ENCODE data around the gene MOXD1.
"Not testable (repeated sequence)": the region's sequence is repeated elsewhere in the genome, so short reads cannot be mapped to it uniquely, and the experiment has no call there.

MOXD1 gene

DNA sequence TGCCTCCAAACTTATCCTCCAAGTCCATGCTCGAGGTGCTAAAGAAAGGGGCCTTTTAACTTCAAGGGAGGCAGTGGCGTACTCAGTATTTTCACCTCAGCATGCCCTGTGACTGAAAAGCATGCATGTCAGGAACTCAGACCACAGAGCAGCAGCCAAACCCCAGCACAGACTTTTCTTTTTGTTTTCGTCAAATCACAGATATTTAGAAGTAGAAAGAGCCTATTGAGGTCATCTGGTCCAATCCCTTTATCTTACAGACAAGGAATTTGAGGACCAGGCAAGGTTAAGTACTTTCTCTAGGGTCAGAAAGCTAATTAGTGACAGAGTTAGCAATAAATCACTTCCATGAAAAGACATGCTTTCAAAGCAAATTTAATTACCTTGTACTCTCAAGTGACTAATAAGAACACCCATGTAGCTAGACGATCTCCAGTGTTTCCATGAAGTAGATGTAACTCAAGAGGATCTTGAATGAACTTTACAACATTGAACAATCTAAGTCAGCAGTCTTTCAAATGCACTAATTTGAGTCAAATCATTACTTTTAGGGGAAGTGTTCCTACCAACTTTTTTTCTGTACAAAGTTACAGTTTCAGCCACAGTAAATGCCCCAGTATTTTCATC is 35.9 kb downstream of the MOXD1 start:
- no peak overlapping the region for H3K9ac ChIP-seq (ENCODE audit: low read length)
- no peak overlapping the region for H3K4me3 ChIP-seq (ENCODE audit: low read length)
- no peaks in the 10 kb centered on the region for H3K4me1 ChIP-seq (ENCODE audit: control insufficient read depth, low read depth, low read length)
- no peaks in the 10 kb centered on the region for H3K36me3 ChIP-seq (ENCODE audit: control insufficient read depth, low read depth, low read length)
- no peaks in the 10 kb centered on the region for H3K9me3 ChIP-seq (ENCODE audit: control insufficient read depth, low read depth, low read length)
- H3K27ac ChIP-seq (ENCODE audit: low read length): no peak overlapping the region
- no peaks in the 10 kb centered on the region for H3K27me3 ChIP-seq (ENCODE audit: control insufficient read depth, insufficient read depth, low read length)

DNA sequence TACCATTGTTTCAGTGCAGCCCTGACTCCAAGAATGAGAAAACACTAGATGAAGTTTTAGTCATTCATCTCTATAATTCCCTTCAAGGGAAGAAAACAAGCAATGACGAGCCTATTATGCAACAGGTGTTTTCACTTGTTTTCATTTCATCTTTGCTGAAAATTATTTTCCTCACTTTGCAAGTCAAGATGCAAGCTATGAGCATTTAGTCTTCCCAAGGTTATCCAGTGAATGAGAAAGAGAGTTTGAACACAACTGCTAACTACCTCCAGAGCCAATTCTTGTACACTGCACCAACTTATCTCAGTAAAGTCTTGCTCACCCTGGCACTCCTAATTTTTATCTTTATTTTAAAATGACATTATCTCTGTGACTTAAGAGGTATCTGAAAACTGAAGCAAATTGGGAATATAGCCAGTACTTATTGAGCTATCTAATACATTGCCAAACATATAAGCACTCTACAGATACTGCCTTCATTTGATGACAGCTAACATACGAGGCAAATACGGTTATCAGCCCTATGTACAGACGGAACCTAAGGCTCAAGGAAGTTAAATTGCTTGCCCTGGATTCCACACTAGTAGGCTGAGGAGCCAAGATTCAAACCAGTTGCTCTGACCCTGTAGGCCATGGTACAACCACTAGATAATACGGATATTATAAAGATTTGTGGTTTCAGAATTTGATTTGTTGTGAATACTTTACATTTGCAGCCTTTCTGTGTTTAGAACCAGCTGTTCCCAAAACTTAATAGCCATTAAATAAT is 36.8 kb downstream of the MOXD1 start:
- no peaks in the 10 kb centered on the region for H3K4me1 ChIP-seq (ENCODE audit: control insufficient read depth, low read depth, low read length)
- H3K9me3 ChIP-seq (ENCODE audit: control insufficient read depth, low read depth, low read length): no peaks in the 10 kb centered on the region
- H3K36me3 ChIP-seq (ENCODE audit: control insufficient read depth, low read depth, low read length): no peaks in the 10 kb centered on the region
- H3K27ac ChIP-seq (ENCODE audit: low read length): no peak overlapping the region
- no peak overlapping the region for H3K9ac ChIP-seq (ENCODE audit: low read length)
- H3K4me3 ChIP-seq (ENCODE audit: low read length): no peak overlapping the region
- no peaks in the 10 kb centered on the region for H3K27me3 ChIP-seq (ENCODE audit: control insufficient read depth, insufficient read depth, low read length)

DNA sequence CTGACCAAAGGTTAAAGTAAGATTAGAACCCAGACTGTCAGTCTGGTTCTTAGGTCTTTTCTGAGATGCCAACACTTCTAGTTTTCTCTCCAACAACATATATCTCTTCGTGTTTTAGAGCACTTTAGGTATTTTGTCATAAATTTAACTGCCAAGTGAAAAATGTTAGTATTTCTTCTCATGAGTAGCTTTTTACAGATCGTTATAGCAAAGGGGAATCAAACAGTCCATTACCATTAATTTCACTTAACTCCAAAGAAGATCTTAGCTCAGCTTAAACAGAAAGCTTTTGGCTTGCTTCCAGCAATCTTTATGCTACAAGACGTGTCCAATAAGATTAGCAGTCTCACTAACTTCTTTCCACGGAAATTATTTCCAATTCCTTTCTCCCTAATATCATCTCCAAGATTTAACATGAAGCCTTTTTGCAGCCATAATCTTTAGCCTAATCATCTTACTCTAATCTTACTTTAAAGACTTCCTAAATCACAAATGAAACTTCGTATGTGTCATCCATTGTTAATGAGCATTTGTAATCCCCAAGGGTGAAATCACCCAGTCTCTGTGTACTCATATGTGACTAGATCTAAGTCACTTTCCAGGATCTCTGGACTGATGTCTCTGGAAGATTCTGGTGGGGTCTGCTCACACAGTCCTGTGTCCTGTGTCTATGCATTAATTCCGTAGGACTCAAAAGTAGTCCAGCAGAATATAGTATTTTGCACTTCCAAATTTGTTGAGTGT is 38.7 kb downstream of the MOXD1 start:
- no peaks in the 10 kb centered on the region for H3K27me3 ChIP-seq (ENCODE audit: control insufficient read depth, insufficient read depth, low read length)
- no peak overlapping the region for H3K4me3 ChIP-seq (ENCODE audit: low read length)
- no peak overlapping the region for H3K9ac ChIP-seq (ENCODE audit: low read length)
- no peaks in the 10 kb centered on the region for H3K36me3 ChIP-seq (ENCODE audit: control insufficient read depth, low read depth, low read length)
- H3K27ac ChIP-seq (ENCODE audit: low read length): no peak overlapping the region
- H3K4me1 ChIP-seq (ENCODE audit: control insufficient read depth, low read depth, low read length): no peaks in the 10 kb centered on the region
- no peaks in the 10 kb centered on the region for H3K9me3 ChIP-seq (ENCODE audit: control insufficient read depth, low read depth, low read length)

DNA sequence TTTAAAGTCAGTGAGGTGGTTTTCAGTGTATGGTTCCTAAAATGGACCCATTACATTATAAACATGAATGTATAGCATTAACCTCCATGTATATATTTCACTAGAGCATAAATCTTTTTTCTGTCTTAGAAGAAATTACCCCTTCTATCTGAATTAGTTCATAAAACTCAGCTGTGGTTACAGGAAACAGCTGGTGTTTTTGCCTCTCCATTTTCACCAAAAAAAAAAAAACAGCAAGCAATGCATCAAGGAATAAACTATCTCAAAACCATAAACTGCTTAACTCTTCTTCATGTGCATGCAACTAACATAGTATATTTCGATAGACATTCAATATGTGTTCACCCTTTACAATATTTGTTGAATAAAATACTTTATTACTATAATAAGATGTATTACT is 40.2 kb downstream of the MOXD1 start:
- no peaks in the 10 kb centered on the region for H3K27me3 ChIP-seq (ENCODE audit: control insufficient read depth, insufficient read depth, low read length)
- H3K4me3 ChIP-seq (ENCODE audit: low read length): no peak overlapping the region
- no peaks in the 10 kb centered on the region for H3K36me3 ChIP-seq (ENCODE audit: control insufficient read depth, low read depth, low read length)
- no peak overlapping the region for H3K9ac ChIP-seq (ENCODE audit: low read length)
- no peak overlapping the region for H3K27ac ChIP-seq (ENCODE audit: low read length)
- H3K4me1 ChIP-seq (ENCODE audit: control insufficient read depth, low read depth, low read length): no peaks in the 10 kb centered on the region
- no peaks in the 10 kb centered on the region for H3K9me3 ChIP-seq (ENCODE audit: control insufficient read depth, low read depth, low read length)

DNA sequence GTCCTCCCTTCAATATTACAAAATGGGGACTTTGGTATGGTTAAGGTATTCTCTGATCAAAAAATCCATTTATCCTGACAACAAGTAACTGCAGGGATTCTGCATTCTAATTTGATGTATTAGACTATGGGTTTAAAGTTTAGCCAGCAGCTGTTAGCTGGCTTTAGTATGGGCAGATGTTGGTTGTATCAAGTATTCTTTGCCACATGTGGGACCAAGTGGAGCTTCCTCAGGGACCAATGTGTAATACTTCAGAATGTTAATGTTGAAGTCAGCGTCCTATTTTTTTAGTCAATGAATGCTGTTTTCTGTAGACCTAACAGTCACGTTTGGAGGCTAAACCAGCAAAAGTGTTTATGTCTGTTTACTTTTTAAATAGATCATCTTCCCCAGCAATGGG is 41.4 kb downstream of the MOXD1 start:
- no peaks in the 10 kb centered on the region for H3K36me3 ChIP-seq (ENCODE audit: control insufficient read depth, low read depth, low read length)

DNA sequence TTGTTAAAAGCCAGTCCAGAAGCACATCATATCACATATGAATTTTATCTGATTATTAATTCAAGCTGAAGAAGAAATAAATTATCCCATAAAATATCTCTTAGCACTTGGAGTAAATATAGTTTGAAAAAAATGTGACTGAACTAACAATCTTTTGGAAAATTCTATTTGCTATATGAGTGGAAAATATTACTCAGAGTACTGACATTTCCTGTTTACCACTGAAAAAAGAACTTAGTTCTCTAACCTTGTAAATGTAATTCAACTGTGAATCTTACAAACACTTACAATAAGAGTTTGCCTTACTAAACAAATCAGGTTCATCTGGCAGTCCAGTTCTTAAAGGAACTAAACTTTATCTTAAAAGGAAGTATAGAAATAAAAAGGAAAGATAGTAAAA is 44.2 kb downstream of the MOXD1 start:
- H3K4me1 ChIP-seq (ENCODE audit: control insufficient read depth, low read depth, low read length): no peaks in the 10 kb centered on the region
- H3K27ac ChIP-seq (ENCODE audit: low read length): no peak overlapping the region

More for the DNA sequence above, 41.4 kb downstream of the MOXD1 start:
- no peaks in the 10 kb centered on the region for H3K27me3 ChIP-seq (ENCODE audit: control insufficient read depth, insufficient read depth, low read length)
- H3K27ac ChIP-seq (ENCODE audit: low read length): no peak overlapping the region
- H3K9ac ChIP-seq (ENCODE audit: low read length): no peak overlapping the region
- no peaks in the 10 kb centered on the region for H3K4me1 ChIP-seq (ENCODE audit: control insufficient read depth, low read depth, low read length)
- no peak overlapping the region for H3K4me3 ChIP-seq (ENCODE audit: low read length)
- H3K9me3 ChIP-seq (ENCODE audit: control insufficient read depth, low read depth, low read length): no peaks in the 10 kb centered on the region

DNA sequence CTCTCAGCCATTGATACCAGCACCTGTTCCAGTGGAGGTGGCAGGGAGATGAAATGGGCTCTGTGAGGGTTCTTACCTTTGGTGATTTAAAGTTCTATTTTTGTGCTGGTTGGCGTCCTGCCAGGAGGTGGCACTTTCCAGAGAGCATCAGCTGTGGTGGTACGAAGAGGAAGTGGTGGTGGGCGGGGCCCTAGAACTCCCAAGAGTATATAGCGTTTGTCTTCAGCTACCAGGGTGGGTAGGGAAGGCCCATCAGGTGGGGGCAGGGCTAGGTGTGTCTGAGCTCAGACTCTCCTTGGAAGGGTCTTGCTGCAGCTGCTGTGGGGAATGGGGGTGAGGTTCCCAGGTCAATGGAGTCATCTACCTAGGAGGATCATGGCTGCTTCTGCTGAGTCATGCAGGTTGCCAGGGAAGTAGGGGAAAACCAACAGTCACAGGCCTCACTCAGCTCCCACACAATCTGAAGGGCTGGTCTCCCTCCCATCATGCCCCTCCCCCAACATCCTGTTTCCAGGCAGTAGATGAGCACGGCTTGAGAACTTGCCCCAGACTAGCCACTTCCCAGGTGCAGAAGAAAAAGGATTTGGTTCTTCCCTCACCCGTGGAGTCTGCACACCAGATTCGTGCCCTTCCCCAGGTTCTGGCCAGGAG is 46.6 kb downstream of the MOXD1 start:
- no peaks in the 10 kb centered on the region for H3K27me3 ChIP-seq (ENCODE audit: control insufficient read depth, insufficient read depth, low read length)
- H3K4me3 ChIP-seq (ENCODE audit: low read length): no peak overlapping the region
- no peaks in the 10 kb centered on the region for H3K36me3 ChIP-seq (ENCODE audit: control insufficient read depth, low read depth, low read length)
- H3K4me1 ChIP-seq (ENCODE audit: control insufficient read depth, low read depth, low read length): no peaks in the 10 kb centered on the region
- no peaks in the 10 kb centered on the region for H3K9me3 ChIP-seq (ENCODE audit: control insufficient read depth, low read depth, low read length)
- H3K9ac ChIP-seq (ENCODE audit: low read length): no peak overlapping the region
- H3K27ac ChIP-seq (ENCODE audit: low read length): no peak overlapping the region

More for the DNA sequence above, 44.2 kb downstream of the MOXD1 start:
- H3K36me3 ChIP-seq (ENCODE audit: control insufficient read depth, low read depth, low read length): no peaks in the 10 kb centered on the region
- H3K9ac ChIP-seq (ENCODE audit: low read length): no peak overlapping the region
- H3K27me3 ChIP-seq (ENCODE audit: control insufficient read depth, insufficient read depth, low read length): no peaks in the 10 kb centered on the region
- H3K9me3 ChIP-seq (ENCODE audit: control insufficient read depth, low read depth, low read length): no peaks in the 10 kb centered on the region
- no peak overlapping the region for H3K4me3 ChIP-seq (ENCODE audit: low read length)

DNA sequence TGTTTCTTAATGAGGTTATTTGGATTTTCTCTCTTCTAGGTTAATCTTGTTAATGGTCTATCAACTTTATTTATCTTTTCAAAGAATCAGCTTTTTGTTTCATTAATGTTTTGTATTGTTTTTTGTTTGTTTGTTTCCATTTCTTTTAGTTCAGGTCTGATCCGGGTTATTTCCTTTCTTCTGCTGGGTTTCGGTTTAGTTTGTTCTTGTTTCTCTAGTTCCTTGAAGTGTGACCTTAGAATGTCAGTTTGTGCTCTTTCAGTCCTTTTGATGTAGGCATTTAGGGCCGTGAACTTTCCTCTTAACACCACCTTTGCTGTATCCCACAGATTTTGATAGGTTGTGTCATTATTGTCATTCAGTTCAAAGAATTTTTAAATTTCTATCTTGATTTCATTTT is 49.3 kb downstream of the MOXD1 start:
- not testable (repeated sequence) for H3K4me3 ChIP-seq (ENCODE audit: low read length); H3K36me3 ChIP-seq (ENCODE audit: control insufficient read depth, low read depth, low read length); H3K9ac ChIP-seq (ENCODE audit: low read length); H3K27me3 ChIP-seq (ENCODE audit: control insufficient read depth, insufficient read depth, low read length); H3K4me1 ChIP-seq (ENCODE audit: control insufficient read depth, low read depth, low read length); H3K9me3 ChIP-seq (ENCODE audit: control insufficient read depth, low read depth, low read length); H3K27ac ChIP-seq (ENCODE audit: low read length)

DNA sequence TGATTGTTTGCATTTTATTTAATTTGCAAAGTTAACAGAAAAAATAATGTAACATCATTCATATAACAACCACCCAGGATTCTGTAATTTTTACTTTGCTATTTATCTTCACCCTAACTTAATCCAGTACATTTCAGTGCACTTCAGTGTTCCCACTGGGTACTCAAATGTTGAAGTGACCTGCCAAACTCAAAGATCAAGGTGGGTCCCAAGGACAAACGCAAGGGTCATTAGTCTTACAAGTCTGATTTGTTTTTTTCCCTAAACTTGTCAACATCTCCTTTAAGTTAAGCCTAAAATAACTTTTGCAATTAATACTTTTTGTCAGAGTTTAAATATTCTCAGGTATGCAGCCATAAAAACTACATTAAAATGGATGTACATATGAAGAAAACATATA is 53.0 kb downstream of the MOXD1 start:
- Histone ChIP-seq H3K9me3 (ENCODE audit: control insufficient read depth, low read depth, low read length) (peaks cover 9% of the 10 kb centered on the region), H3K27me3 (ENCODE audit: control insufficient read depth, insufficient read depth, low read length) (no peaks in the 10 kb centered on the region), H3K4me3 (ENCODE audit: low read length) (no peak overlapping the region), H3K36me3 (ENCODE audit: control insufficient read depth, low read depth, low read length) (no peaks in the 10 kb centered on the region), H3K4me1 (ENCODE audit: control insufficient read depth, low read depth, low read length) (no peaks in the 10 kb centered on the region), H3K9ac (ENCODE audit: low read length) (no peak overlapping the region), H3K27ac (ENCODE audit: low read length) (no peak overlapping the region)

DNA sequence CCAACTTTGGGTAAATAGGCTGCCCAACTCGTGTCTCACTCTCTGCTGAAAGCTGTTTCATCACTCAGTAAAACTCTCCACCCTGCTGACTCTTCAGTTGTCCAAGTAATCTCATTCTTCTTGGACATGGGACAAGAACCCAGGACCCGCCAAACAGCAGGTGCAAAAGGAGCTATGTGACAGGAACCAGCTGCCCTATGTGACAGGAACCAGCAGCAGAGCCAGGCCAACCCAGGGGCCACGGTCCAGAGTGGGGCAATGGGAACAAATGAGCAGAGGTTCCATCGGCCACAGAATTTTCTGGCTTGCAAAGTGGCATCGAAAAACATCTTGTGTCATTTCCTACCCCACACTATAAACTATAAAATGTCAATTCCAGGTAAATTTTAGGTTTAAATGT is 56.5 kb downstream of the MOXD1 start:
- no peaks in the 10 kb centered on the region for H3K36me3 ChIP-seq (ENCODE audit: control insufficient read depth, low read depth, low read length)
- no peak overlapping the region for H3K4me3 ChIP-seq (ENCODE audit: low read length)
- no peaks in the 10 kb centered on the region for H3K27me3 ChIP-seq (ENCODE audit: control insufficient read depth, insufficient read depth, low read length)
- H3K9me3 ChIP-seq (ENCODE audit: control insufficient read depth, low read depth, low read length): peaks cover 9% of the 10 kb centered on the region
- no peak overlapping the region for H3K9ac ChIP-seq (ENCODE audit: low read length)
- H3K4me1 ChIP-seq (ENCODE audit: control insufficient read depth, low read depth, low read length): no peaks in the 10 kb centered on the region
- H3K27ac ChIP-seq (ENCODE audit: low read length): no peak overlapping the region

DNA sequence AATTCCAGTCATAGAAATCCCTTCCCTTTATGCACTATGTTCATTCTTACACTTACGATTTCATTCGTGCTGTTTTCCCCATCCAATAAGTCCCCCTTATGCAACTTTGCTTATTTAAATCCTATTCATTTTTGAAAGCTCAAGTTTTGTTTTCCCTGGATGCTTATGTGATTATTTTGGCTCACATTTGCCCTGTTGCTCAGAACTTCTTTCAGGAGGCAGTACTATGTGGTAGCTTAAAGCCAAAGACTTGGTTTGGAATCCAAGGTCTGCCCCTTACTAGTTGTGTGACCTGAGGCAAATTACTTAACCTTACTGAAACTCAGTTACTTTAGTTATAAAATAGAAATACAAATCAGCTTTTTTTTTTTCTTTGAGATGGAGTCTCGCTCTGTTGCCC is 59.6 kb downstream of the MOXD1 start:
- H3K27ac ChIP-seq (ENCODE audit: low read length): no peak overlapping the region
- H3K4me3 ChIP-seq (ENCODE audit: low read length): no peak overlapping the region
- H3K36me3 ChIP-seq (ENCODE audit: control insufficient read depth, low read depth, low read length): no peaks in the 10 kb centered on the region
- H3K27me3 ChIP-seq (ENCODE audit: control insufficient read depth, insufficient read depth, low read length): no peaks in the 10 kb centered on the region
- H3K9ac ChIP-seq (ENCODE audit: low read length): no peak overlapping the region
- H3K4me1 ChIP-seq (ENCODE audit: control insufficient read depth, low read depth, low read length): no peaks in the 10 kb centered on the region
- H3K9me3 ChIP-seq (ENCODE audit: control insufficient read depth, low read depth, low read length): peaks cover 9% of the 10 kb centered on the region
